Epithelial cell of esophagus (primary cell): Measurements from ENCODE around the gene SLC6A6.

ENCODE experiments used
- DNase-seq: peaks from one replicate; pipeline ENCODE4 v3.0.0; 2010; ENCODE audit warnings: low read depth
- H3K4me3 ChIP-seq: 2 replicates; pipeline ENCODE4 v1.5.1; 2011; ENCODE audit warnings: mild to moderate bottlenecking, low read length, control low read depth
- TF ChIP-seq, protein P1 (sequence below): IDR thresholded peaks from 2 replicates; pipeline ENCODE4 v1.5.1; 2011; ENCODE audit warnings: low read depth, mild to moderate bottlenecking, low read length, control low read depth, inconsistent platforms; ENCODE audit not compliant: insufficient read depth; ENCODE audit errors: missing control alignments

Gene SLC6A6

GRCh38 chr3:14415501-14415900 lies 13.1 kb downstream of the SLC6A6 start:
- DNase-seq, result peak; percentile 76
- TF ChIP-seq, protein P1, sequence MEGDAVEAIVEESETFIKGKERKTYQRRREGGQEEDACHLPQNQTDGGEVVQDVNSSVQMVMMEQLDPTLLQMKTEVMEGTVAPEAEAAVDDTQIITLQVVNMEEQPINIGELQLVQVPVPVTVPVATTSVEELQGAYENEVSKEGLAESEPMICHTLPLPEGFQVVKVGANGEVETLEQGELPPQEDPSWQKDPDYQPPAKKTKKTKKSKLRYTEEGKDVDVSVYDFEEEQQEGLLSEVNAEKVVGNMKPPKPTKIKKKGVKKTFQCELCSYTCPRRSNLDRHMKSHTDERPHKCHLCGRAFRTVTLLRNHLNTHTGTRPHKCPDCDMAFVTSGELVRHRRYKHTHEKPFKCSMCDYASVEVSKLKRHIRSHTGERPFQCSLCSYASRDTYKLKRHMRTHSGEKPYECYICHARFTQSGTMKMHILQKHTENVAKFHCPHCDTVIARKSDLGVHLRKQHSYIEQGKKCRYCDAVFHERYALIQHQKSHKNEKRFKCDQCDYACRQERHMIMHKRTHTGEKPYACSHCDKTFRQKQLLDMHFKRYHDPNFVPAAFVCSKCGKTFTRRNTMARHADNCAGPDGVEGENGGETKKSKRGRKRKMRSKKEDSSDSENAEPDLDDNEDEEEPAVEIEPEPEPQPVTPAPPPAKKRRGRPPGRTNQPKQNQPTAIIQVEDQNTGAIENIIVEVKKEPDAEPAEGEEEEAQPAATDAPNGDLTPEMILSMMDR, result no peak
- no peak overlapping the region for H3K4me3 ChIP-seq

DNA sequence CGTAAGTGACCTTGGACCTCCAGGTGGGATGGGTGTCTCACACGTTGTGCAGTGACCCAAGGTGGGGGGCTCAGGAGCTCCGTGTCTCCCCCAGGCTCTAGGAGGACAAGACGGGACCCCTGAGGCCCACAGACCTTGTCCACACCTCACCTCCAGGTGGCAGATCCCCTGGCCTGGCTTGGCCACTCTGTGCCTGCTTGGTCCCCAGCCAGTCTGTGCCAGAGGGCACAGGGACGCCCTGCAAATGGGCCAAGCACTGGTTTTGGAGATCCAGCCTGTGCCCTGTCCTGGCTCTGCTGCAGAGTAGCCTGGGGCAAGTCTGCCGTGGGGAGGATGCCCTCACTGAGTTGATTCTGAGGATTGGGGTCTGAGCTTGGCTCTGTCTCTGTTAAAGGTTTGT lies 14.0 kb downstream of the SLC6A6 start:
- H3K4me3 ChIP-seq, result no peak overlapping the region
- TF ChIP-seq, protein P1, result no peak
- DNase-seq, result no peak

DNA sequence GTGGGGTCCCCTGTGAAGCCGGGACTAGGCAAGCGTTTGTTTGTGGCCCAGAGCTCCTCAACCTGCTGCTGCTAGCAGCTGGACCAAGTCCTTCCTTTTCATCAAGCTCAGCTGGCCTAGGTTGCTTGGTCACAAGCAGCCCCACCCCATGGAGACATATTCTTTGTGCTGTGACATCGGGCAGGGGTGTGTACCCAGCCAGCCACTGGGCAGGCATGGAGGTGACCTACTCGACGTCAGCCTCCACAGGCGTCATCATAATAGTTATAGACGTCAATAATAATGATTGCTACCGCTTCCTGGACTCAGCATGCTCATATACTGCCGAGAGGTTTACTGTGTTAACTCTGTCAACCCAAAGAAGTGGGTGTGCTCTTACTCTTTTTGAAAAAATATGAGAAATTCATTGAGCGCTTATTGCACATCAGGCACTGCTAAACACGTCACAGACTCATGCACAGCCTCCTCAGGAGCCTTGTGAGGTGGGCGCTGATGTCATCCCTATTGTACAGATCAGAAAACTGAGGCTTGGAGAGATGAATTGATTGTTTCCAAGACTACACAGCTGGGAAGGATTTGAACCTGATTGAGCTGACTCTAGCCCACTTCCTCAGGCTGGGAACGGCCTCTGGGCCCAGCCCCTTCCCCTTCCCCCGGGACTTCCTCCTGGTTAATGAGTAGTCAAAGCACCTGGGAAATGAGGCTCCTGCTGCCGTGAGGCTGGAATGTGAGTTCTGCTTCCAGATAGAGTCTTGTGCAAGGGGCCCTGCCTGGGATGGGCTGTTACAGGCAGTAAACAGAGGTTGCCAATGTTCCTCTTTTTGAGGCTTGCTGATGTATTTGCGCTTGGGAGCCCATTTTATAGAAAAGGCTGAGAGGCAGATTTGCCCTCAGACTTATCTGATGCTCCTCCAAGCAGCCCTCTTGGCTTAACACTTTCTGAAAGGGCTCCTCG lies 16.2 kb downstream of the SLC6A6 start:
- no peak for DNase-seq
- H3K4me3 ChIP-seq, result no peak overlapping the region
- TF ChIP-seq, protein P1, result no peak

GRCh38 chr3:14422016-14422963 lies 19.9 kb downstream of the SLC6A6 start:
- TF ChIP-seq, protein P1, result no peak
- no peak for DNase-seq
- no peak overlapping the region for H3K4me3 ChIP-seq

DNA sequence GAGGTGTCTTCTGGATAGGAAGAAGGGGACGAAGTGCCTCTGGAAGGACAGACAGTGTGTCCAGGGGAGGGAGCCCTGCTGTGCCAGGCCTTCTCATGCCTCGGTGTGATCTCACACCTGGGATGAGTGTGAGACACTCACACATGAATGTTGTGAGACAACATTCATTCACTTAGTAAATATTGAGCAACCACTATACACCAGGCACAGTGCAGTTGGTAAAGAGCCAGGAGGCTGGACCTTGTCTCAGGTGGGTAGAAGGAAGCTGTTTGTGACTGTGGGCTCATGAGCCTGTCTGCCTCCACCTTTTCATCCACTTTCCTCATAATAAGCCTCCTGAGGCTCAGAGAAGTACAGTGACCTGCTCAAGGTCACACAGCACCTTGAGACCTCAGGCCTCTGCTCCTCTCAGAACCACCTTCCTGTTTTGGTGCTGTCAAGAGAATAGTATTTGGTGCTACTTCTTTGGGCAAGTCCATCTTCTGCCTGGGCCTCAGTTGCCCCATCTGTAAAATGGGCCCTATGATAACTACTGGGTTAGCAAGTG lies 20.9 kb downstream of the SLC6A6 start:
- H3K4me3 ChIP-seq, result no peak overlapping the region
- TF ChIP-seq, protein P1, result peak; percentile 31
- DNase-seq, result peak; percentile 93

GRCh38 chr3:14423963-14424362 lies 21.6 kb downstream of the SLC6A6 start:
- TF ChIP-seq, protein P1, result no peak
- DNase-seq, result no peak
- no peak overlapping the region for H3K4me3 ChIP-seq
